CMK (cell line): Measurements from ENCODE around the gene CHD8.

Experiments
- DNase-seq: peaks from one replicate; pipeline ENCODE4 v3.0.0-alpha.2; 2010; ENCODE audit warnings: low read depth

Gene CHD8

DNA sequence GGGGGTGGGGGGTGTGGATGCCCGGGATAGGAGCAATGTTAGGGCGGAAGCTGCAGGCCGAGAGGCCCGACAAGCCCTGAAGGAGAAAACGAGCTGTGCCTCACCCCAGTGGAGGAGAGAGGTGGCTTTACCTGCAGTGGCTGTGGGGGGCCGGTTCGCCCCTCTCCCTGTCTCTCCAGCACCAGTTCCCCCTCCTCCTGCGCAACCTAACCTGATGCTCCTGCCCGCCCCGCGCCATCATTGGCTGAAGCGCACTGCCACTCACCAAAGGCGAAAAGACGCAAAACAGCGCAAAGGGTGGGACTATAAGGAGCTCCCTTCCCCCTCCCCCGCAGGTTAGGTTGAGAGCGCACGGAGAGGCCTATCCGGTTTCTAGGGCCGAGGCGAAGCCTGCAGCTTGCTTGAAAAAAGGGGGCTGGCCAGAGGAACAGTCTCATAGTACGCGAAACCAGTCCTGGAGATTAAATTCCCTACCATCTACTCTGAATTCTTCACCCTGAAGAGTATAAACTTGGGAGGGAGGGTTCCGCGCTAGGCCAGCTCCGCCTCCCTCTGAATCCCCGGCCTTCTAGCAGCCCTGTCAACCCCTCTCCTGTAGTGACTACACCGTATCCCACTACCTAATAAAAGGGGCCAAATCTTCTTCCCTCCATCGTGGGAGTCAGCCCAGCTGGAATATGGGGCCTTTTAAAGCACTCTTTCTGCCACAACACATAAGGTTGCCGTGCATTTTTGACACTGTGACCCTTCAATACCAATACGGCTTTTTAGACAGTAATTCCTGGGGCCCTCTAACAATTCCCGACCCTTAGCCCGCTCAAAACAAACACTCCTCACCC is 18.6 kb downstream of the CHD8 start:
- DNase-seq = peak; percentile 93

DNA sequence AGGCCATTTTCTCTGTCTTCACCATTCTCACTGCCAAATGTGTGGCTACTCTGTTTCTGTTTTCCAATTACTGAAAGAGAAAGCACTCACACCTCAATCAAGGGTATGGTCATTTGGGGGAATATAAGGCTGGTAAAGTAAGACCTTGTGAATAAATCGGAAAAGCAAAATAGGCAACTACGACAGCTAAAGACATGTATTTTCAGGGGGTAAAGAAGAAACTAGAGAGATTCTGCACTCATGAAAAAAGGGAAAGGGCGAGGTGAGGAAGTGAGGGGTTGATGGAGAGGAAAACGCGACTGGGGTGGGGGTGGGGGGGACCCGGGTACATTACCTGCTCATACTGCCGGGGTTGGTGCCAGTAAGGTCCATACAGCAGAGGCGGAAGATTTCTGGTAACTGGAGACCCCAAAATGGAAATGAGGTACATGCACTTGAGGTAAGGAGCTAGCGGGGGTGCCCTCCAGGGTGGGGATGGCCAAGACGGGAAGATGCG is 19.3 kb downstream of the CHD8 start:
- DNase-seq = no peak

DNA sequence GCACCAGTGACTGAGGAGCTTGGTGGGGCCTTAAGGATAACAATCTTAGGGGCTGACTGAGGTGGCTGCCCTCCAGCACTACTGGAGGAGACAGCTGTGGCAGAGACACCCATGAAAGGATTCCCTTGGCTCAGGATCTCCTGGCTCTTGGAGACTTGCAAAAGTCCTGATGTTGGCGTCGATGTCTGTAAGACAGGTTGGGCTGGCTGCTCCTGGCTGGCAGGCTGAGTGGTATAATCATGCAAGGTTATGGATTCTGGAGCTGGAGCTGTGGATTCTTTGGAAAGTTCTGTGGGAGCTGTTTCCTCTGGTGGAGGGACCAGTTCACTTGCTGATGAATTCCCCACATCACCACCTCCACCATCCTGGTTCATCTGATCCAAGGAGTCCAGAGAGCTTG is 24.8 kb downstream of the CHD8 start:
- DNase-seq = no peak

DNA sequence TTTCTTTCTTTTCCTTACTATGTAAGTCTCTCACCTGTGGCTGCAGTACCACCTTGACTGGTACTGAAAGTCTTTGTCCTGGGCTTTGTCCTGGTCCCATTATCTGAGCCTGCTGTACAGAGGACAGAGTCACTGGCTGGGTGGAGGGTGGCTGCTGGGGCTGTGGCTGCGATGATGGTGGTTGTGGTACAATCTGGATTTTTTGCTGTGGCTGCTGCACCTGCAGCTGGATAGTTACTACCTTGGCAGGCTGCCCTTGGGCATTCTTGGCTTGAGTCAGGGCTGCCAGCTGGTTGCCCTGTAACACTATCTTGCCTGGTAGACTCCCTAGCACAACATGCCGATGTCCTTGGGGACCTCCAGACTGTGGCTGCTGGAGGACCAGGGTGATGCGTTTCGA is 27.0 kb downstream of the CHD8 start:
- DNase-seq = no peak

DNA sequence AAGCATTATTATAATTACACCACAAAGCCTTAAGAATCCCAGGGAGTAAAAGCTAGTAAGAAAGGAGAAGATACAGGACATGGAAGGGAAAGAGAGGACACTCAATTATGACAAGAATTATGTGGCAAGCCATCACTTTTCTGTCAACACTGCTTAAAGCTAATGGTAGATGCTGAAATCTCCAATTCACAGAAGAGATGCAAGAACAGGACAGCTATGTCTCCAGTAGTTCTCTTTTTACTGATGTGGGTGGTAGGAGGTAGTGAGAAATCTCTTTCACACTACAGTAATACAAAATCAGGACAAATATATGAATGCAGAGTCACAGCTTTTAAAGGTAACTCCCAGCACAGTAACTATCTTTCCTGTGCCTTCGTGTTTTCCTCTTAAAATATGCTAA is 29.2 kb downstream of the CHD8 start:
- no peak for DNase-seq

DNA sequence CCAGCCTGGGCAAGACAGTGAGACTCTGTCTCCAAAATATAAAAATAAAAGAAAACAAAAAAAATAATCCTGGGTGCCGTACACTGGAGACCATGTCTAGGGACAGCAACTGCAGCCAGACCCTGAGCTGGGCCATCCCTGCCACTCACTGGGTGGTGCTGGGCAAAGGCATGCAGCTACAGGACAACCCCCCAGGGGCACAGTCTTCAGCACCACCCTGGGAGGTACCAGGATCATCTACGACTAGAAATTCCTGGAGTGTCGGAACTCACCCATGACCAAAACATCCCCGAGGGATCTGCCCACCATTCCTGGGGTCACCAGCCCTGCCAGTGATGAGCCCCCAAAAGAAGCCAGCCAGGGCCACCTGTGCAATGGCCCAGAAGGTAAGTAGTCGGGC is 36.4 kb downstream of the CHD8 start:
- no peak for DNase-seq

DNA sequence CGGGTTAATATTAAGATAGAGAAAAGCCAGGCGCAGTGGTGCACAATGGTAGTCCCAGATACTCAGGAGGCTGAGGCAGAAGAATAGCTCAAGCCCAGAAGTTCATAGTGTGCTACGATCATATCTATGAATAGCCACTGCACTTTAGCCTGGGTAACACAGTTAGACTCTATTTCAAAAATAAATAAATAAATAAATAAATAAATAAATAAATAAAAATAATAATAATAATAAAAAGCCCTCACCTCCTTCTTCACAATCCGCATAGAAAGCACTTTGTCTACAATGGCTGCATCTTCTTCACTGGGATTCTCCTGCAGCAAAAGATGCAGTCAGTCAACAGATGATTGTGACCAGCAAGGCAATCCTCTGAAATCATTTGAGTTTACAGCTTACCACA is 40.6 kb downstream of the CHD8 start:
- no peak for DNase-seq

DNA sequence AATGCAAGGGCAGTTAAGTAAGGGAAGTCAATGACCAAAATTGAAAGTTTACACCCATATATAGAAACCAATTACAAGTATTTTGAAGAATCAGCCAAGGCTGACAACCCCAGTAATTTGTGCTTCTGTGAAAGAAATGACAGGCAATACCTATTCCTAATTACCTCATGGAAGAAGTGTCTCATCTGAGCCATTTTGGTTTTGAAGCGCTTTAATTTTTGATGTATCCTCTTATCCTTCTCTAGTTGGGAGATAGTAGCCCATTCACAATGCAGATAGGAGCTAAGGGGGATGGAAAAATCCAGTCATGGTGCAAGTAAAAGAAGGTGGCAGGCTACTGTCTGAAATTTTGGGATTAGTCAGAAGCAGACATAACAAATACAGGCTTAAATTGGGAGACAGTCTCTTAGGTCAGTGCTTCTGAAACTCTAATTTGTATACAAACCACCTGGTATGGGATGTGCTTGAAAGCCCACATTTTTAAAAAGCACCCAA is 41.7 kb downstream of the CHD8 start:
- DNase-seq = no peak

DNA sequence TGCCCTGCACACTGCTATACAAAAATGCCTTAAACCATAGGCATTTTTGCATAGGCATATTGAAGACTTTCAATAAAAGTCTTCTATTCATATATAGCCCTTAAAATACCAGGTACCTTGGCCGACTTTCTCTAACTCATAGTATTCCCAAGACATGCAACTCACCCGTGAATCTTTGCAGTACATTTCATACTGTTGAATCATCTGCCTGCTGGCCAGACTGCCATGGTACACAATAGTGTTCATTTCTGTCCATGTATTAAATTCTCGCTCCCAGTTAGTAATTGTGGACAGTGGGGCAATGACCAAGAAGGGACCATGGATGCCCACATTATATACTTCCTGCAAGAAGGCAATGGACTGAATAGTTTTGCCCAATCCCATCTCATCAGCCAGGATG is 47.8 kb downstream of the CHD8 start:
- no peak for DNase-seq

DNA sequence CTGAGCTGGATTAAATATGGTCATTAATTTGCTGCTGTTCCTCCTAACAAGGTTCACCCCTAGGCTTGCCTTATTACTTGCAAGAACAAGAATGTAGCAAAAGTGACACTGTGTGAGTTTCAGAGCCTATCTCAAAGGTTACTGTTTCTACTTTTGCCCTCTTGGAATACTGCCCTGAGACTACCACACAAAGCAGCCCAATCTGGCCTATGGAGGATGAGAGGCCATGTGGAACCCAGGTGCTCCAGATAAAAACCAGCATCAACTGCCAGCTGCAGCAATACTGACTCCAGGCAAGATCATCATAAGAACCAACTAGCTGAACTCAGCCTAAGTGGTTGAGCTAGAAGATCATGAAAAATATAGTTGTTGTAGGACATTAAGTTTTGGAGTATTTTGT is 49.7 kb downstream of the CHD8 start:
- DNase-seq = no peak

DNA sequence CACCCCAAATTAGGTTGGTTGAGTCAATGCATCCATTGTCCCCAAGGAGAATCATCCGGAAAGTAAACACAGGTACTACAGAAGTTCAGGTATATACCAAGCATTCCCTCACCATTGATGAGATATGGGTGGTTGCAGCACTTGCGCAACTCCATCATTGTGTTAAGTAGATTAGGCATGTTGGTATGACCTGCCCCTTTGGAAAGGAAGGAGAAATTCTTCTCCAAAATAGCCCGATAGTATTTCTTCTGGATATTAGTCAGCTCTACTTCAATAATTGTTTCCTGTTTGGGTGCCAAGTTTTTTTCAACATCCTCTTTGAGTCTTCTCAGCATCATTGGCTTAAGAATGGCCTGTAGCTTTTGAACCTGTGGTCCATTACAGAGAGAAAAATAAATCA is 50.8 kb downstream of the CHD8 start:
- DNase-seq = no peak

DNA sequence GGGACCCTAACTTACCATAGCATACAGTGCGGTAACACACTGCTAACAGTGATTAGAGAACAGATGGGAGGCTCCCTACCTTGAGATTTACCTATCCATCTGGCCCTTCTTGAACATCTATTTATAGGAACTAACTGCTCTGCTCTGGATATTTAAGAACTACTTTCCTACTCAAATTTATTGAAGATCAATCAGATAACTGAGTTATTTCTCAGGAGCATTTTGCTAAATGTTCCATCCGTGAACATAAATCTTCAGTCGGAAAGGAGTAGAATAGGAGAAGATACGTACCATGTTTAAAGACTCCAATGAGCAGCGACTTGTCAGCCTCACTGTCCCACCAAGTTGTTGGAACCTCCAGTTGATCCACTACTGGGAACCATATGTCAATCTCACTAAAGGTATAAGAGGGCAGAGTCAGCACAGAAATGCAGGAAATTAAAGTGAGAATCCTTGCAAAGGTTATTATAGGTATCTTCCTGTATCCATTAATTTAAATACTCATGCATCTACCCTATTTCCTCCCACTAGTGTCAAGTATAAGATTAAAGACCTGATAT is 56.5 kb downstream of the CHD8 start:
- DNase-seq = no peak

DNA sequence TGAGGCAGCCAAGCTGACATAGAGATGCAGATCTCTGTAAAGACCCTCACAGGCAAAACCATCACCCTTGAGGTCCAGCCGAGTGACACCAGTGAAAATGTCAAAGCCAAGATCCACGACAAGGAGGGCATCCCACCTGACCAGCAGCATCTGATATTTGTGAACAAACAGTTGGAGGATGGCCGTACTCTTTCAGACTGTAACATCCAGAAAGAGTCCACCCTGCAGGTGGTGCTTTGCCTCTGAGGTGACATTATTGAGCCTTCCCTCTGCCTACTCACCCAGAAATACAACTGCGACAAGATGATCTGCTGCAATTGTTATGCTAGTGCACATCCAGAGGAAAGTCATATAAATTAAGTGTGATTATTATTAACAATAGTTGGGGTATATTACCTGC is 57.0 kb downstream of the CHD8 start:
- no peak for DNase-seq

DNA sequence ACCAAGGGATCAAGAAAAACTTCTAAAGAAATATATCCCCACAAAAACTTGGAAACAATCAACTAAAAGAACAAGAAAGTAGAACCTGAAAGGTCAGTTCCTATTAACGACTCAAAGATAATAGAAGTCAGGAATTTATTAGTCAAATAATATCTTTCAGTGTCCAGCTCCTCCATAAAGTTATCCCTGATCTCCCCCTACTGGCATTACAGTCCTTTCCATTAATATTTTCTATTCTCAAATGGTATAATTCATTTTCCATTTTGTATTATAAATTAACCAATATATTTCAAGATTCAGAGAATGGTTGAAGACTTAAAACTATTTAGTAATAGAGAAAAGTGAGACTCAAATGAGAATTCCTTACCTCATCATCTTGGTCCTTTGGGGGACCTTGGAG is 60.5 kb downstream of the CHD8 start:
- DNase-seq = no peak

DNA sequence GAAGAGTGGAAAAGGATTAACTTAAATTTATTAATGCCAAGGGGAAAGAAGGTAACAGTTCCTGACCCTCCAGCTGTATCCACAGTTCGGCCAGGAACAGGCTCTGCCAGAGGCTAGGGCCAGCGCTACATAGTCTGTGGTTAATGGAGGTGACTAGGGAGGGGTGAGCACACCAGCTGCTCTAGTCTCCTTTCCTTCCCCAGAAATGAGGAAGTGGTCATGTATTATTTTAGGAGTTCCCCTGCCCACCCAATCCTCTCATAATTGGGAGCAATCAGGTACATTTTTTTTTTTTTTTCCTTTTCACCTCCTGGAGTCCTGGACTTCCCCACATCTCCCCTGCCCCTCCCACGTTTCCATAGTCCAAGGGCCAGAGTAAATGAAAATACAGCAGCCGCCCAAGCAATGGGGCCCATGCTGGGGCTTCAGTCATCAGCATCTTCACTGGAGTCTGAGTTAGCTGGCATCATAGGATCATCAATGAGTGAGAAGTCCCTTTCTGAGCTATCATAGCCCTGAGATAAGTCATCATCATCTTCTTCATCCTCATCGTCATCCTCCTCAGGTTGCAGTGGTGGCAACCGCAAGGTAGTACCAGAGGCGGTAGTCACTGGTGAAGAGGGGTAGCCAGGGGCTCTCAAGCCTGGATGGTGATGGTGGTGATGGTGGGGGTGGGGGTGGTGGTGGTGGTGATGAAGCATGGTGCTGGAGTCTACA is 70.6 kb downstream of the CHD8 start:
- no peak for DNase-seq

DNA sequence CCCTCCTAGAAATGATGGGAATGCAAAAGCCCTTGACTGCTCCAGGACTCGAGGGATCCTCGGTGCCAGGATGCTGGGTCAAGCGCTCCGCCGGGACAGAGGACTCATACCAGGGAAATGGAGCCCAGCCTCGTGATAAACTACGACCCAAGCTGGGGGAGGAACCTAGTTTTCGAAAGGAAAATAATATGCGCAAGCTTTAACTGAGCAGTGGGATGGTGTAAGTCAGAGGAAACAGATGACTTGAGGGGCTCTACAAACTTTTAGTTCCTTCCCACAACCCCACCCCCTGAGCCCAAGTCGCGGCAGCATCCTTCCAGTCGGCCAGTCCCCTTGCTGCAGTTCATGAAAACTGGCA is 71.5 kb downstream of the CHD8 start:
- DNase-seq = no peak

DNA sequence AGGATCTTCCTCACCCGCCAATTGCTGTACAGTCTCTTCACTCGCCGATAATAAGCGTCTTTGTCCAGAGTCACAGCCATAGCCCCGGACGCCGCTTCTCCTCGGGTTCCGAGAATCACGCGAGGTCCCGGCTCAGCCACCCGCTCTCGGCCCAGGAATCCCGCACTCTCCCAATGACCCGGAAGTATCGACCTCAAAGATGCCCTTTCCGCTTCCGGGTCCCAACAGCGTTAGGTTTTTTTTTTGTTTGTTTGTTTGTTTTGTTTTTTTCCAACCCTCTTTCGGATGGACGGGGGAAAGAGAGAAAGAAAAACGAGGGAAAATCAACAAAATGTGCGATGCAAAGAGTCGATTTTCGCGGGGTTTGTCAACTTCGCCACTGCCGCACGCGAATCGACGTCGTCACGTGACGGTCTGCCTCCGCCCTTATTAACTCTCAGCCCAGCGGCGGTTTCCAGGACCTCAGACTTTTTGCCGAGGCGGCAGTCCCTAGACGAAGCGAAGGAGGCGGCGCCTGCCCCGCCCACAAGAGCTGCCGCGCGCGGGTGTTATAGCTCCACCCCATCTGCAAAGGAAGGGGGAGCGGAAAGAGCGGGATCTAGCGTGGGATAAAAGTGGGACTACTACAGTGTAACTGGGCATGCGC is 72.0 kb downstream of the CHD8 start, which contains the start of gene SUPT16H:
TSS of gene SUPT16H (minus strand) at position 172 of the 646 bp plus-strand sequence. CDS start at position 80, 92 bp downstream.
- peak; percentile 86 for DNase-seq

DNA sequence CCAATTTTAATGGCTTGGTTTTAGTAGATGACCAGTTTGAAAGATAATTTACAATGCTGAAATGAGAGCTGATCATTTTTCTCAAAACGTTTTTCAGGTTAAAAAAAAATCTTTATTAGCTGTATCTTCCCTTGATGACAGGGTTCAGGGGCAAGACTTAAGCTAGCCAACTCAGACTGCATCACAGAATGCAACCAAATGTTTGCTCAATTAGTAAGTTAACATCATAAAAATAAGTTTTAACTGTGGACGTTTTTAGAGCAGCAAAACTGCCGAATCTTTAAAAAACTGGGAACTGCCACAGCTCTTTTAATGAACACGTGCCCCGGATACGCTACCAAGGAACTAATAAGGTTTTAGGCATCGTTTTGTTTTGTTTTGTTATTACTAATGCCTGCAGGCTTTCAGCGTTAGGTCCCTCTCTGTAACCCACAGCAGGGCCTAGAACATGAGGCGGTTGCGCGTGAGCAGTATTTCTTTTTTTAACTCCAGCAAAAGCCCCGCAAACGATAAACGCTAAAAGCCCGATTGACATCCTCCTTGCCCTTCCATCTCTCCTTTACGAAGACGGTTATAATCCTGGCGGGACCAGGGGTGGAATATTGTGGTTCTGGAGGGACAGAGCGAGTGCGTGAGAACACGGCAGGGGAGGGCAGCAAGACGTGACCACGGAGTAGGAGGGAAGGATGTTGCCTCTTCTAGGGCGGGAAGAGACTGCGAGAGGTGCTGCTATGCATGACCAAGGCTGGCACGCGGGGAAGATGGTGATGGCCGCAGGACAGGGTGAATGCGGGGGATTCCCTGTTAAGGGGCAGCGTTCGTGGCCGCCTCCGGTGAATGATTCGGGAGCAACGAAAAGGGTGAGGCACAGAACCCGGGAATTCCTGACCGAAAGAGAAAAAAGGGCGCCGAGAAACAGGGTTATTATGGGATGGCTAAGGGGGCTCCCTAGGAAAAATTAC is 72.8 kb downstream of the CHD8 start:
- peak; percentile 45 for DNase-seq

DNA sequence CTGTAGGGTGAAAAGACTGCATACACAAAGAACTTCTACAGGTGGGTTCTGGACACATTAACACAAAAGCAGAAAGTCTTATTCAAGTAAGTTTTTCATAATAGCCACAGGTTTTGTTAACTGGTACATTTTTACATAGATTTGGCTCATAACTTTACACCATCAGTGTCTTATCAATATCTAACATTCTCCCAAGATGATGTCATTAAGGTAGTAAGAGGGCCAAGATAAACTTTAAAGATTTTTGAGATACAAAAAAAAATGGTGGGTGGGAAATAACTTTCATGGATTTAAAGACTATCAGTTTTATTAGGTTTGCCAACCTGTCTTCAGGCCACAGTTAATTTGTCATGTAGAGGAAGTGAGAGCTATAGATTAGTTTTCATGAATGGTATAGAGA is 73.8 kb downstream of the CHD8 start:
- no peak for DNase-seq

DNA sequence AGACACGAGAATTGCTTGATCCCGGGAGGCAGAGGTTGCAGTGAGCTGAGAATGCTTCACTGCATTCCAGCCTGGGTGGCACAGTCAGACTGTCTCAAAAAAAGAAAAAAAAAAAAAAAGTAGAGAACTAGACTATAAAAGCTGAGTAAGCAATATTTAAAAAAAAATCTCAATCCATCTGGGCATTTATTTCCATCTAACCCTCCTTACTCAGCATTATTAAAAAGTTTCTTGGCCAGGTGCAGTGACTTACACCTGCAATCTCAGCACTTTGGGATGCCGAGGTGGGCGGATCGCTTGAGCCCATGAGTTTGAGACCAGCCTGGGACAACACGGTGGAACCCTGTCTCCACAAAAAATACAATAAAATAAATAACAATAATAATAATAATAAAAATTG is 76.6 kb downstream of the CHD8 start:
- DNase-seq = no peak

DNA sequence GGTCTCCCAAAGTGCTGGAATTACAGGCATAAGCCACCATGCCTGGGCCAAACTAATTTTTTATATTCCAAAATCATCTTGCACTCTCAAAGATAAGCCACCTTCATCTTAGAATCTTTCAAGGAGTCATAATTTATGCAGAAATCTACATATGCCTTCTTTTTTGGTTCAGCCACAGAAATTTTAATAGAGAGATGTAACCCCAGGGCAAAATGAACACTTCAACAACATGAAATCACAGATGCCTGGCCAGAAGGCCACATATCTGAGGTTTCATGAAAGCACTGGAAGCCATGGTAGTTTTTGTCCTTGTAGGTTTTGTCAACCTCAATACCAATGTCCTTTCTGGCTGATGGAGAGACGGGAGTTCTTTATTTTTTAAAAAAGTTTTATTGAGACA is 81.9 kb downstream of the CHD8 start:
- no peak for DNase-seq
